HG02973 (cell line): ENCODE data around the gene CLHC1.
A peak's percentile ranks its signal among the peaks of the same experiment; 100 is the strongest.
"Not testable (repeated sequence)": the region's sequence is repeated elsewhere in the genome, so short reads cannot be mapped to it uniquely, and the experiment has no call there.

ENCODE experiments used
- ATAC-seq: cut with Tn5 transposase; IDR thresholded peaks from one replicate; pipeline ENCODE4 v1.9.1; 2021; ENCODE audit warnings: moderate library complexity; ENCODE audit not compliant: unreplicated experiment

Gene CLHC1

GRCh38 chr2:55154525-55155030 lies 77.5 kb downstream of the CLHC1 start:
- no peak for ATAC-seq

GRCh38 chr2:55153584-55154299 lies 78.4 kb downstream of the CLHC1 start:
- no peak for ATAC-seq

- no peak for ATAC-seq
Observed at GRCh38 chr2:55152475-55153412, 79.3 kb downstream of the CLHC1 start.

- no peak for ATAC-seq
Observed at GRCh38 chr2:55151733-55152433, 80.2 kb downstream of the CLHC1 start.

GRCh38 chr2:55150834-55151233 lies 81.3 kb downstream of the CLHC1 start:
- ATAC-seq = peak; percentile 53

- no peak for ATAC-seq
Observed at GRCh38 chr2:55148269-55148668, 83.8 kb downstream of the CLHC1 start.

GRCh38 chr2:55147531-55147930 lies 84.6 kb downstream of the CLHC1 start:
- no peak for ATAC-seq

- ATAC-seq = no peak
Observed at GRCh38 chr2:55147041-55147440, 85.1 kb downstream of the CLHC1 start.

- ATAC-seq = no peak
Observed at GRCh38 chr2:55146263-55146662, 85.8 kb downstream of the CLHC1 start.

- no peak for ATAC-seq
Observed at GRCh38 chr2:55144922-55145820, 86.9 kb downstream of the CLHC1 start.

GRCh38 chr2:55143706-55144105 lies 88.4 kb downstream of the CLHC1 start:
- not testable (repeated sequence) for ATAC-seq

GRCh38 chr2:55142518-55142917 lies 89.6 kb downstream of the CLHC1 start:
- no peak for ATAC-seq

- no peak for ATAC-seq
Observed at GRCh38 chr2:55141572-55142413, 90.3 kb downstream of the CLHC1 start.

GRCh38 chr2:55140316-55141219 lies 91.5 kb downstream of the CLHC1 start:
- ATAC-seq = no peak

- no peak for ATAC-seq
Observed at GRCh38 chr2:55139305-55139704, 92.8 kb downstream of the CLHC1 start.

GRCh38 chr2:55138882-55139229 lies 93.2 kb downstream of the CLHC1 start:
- no peak for ATAC-seq

- no peak for ATAC-seq
Observed at GRCh38 chr2:55138014-55138881, 93.8 kb downstream of the CLHC1 start.
